ENCODE measurements around the gene ZIC5.

Gene ZIC5

GRCh38 chr13:99941911-99942310 lies 29.7 kb downstream of the ZIC5 start:
- Histone ChIP-seq H3K4me3 (replicated peaks; ENCODE audit: low read depth, low read length) (no peak overlapping the region), H3K36me3 (ENCODE audit: control insufficient read depth, insufficient read depth, low read length) (no peaks in the 10 kb centered on the region), H3K27me3 (replicated peaks; ENCODE audit: control insufficient read depth, insufficient read depth, low read length) (no peaks in the 10 kb centered on the region)
- TF ChIP-seq, protein P1, sequence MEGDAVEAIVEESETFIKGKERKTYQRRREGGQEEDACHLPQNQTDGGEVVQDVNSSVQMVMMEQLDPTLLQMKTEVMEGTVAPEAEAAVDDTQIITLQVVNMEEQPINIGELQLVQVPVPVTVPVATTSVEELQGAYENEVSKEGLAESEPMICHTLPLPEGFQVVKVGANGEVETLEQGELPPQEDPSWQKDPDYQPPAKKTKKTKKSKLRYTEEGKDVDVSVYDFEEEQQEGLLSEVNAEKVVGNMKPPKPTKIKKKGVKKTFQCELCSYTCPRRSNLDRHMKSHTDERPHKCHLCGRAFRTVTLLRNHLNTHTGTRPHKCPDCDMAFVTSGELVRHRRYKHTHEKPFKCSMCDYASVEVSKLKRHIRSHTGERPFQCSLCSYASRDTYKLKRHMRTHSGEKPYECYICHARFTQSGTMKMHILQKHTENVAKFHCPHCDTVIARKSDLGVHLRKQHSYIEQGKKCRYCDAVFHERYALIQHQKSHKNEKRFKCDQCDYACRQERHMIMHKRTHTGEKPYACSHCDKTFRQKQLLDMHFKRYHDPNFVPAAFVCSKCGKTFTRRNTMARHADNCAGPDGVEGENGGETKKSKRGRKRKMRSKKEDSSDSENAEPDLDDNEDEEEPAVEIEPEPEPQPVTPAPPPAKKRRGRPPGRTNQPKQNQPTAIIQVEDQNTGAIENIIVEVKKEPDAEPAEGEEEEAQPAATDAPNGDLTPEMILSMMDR (IDR thresholded peaks at IDR 0.05; ENCODE audit: insufficient read depth, low read length, poor library complexity, severe bottlenecking) = no peak
- DNase-seq (ENCODE audit: extremely low read depth, insufficient read length) = no peak

DNA sequence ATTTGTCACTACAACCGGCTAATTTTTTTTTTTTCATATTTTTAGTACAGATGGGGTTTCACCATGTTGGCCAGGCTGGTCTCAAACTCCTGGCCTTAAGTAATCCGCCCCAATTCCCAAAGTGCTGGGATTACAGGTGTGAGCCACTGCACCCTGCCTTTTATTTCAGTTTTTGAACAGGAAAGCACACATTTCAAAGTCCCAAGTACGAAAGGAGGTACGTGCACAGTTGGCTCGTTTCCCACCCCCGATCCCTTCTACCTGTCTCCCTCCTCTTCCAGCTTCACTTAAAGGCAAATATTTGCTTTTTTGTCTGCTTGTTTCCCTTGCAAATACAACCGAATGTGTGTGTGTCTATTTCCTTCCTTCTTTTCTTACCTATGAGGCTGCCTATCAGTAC lies 30.5 kb downstream of the ZIC5 start:
- no peaks in the 10 kb centered on the region for H3K36me3 ChIP-seq (ENCODE audit: control insufficient read depth, insufficient read depth, low read length)
- no peak for DNase-seq (ENCODE audit: extremely low read depth, insufficient read length)
- H3K4me3 ChIP-seq (replicated peaks; ENCODE audit: low read depth, low read length) = no peak overlapping the region
- no peaks in the 10 kb centered on the region for H3K27me3 ChIP-seq (replicated peaks; ENCODE audit: control insufficient read depth, insufficient read depth, low read length)
- TF ChIP-seq, protein P1 (IDR thresholded peaks at IDR 0.05; ENCODE audit: insufficient read depth, low read length, poor library complexity, severe bottlenecking) = no peak

- Histone ChIP-seq H3K27me3 (replicated peaks; ENCODE audit: control insufficient read depth, insufficient read depth, low read length) (no peaks in the 10 kb centered on the region), H3K36me3 (ENCODE audit: control insufficient read depth, insufficient read depth, low read length) (no peaks in the 10 kb centered on the region), H3K4me3 (replicated peaks; ENCODE audit: low read depth, low read length) (no peak overlapping the region)
- no peak for DNase-seq (ENCODE audit: extremely low read depth, insufficient read length)
- TF ChIP-seq, protein P1 (IDR thresholded peaks at IDR 0.05; ENCODE audit: insufficient read depth, low read length, poor library complexity, severe bottlenecking) = no peak
Measured at GRCh38 chr13:99938635-99939034, 32.9 kb downstream of the ZIC5 start.

DNA sequence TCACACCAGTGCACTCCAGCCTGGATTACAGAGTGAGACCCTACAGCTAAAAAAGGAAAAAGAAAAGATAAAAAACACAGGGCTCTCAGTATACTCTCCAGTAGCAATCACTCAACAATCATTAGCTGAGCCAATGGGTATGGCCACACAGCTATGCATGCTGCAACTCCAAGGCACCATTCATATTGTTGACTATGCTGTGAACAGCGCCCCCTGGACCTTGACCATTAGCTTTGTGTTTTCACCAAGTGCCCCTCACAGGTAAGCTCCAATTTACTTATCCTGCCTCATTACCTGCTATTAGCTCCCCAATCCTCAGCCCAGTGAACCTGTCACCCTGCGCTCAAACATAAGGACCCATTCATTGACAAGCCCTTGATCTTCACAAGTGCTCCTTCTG lies 35.8 kb downstream of the ZIC5 start:
- TF ChIP-seq, protein P1 (IDR thresholded peaks at IDR 0.05; ENCODE audit: insufficient read depth, low read length, poor library complexity, severe bottlenecking) = no peak
- DNase-seq (ENCODE audit: extremely low read depth, insufficient read length) = no peak

GRCh38 chr13:99932912-99933311 lies 38.7 kb downstream of the ZIC5 start:
- H3K4me3 ChIP-seq (replicated peaks; ENCODE audit: low read depth, low read length) = no peak overlapping the region
- H3K27me3 ChIP-seq (replicated peaks; ENCODE audit: control insufficient read depth, insufficient read depth, low read length) = no peaks in the 10 kb centered on the region
- no peak for DNase-seq (ENCODE audit: extremely low read depth, insufficient read length)
- no peaks in the 10 kb centered on the region for H3K36me3 ChIP-seq (ENCODE audit: control insufficient read depth, insufficient read depth, low read length)
- TF ChIP-seq, protein P1 (IDR thresholded peaks at IDR 0.05; ENCODE audit: insufficient read depth, low read length, poor library complexity, severe bottlenecking) = no peak

More for the DNA sequence above, 35.8 kb downstream of the ZIC5 start:
- Histone ChIP-seq H3K36me3 (ENCODE audit: control insufficient read depth, insufficient read depth, low read length) (no peaks in the 10 kb centered on the region), H3K27me3 (replicated peaks; ENCODE audit: control insufficient read depth, insufficient read depth, low read length) (no peaks in the 10 kb centered on the region), H3K4me3 (replicated peaks; ENCODE audit: low read depth, low read length) (no peak overlapping the region)

- DNase-seq (ENCODE audit: extremely low read depth, insufficient read length) = no peak
- Histone ChIP-seq H3K4me3 (replicated peaks; ENCODE audit: low read depth, low read length) (no peak overlapping the region), H3K27me3 (replicated peaks; ENCODE audit: control insufficient read depth, insufficient read depth, low read length) (no peaks in the 10 kb centered on the region), H3K36me3 (ENCODE audit: control insufficient read depth, insufficient read depth, low read length) (no peaks in the 10 kb centered on the region)
- TF ChIP-seq, protein P1 (IDR thresholded peaks at IDR 0.05; ENCODE audit: insufficient read depth, low read length, poor library complexity, severe bottlenecking) = no peak
Measured at GRCh38 chr13:99930925-99931324, 40.6 kb downstream of the ZIC5 start.

All from GM06990 (cell line).